Measurements from ENCODE around the gene MYOM1. TPM values are rescaled to one million over a fixed set of nuclear protein-coding genes. Genes with fewer than 3 reads are reported as not detected.
"Not testable (repeated sequence)": the region's sequence is repeated elsewhere in the genome, so short reads cannot be mapped to it uniquely, and the experiment has no call there.

The MYOM1 gene
- total RNA-seq, 1 experiment from 2014 or later, result 0.26 TPM

DNA sequence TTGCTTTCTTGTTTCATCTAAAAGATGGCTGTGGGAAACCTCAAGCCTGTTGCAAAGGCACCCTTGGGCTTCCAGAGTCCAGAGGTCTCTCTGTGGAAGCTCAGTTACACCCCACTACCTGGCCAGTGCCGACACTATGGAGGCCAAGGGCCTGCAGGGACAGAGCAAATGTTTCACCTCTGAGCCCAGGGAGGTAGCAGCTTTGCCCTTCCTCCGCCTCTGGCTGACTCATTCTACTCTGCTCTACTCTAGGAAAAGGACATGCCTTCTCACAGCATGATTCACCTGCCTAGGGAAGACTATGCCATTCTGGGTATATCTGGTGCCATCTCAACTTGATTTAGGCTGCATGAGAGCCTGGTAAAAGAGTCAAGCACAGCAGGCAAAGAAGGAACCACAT lies 12.2 kb downstream of the MYOM1 start:
- in situ Hi-C loops (cut with HindIII; ENCODE audit: low pct_unique_long_range_greater_than_20kb, low sequenced_read_pairs), result no loop called here
- no peak for DNase-seq (ENCODE audit: low read depth, low spot score)

DNA sequence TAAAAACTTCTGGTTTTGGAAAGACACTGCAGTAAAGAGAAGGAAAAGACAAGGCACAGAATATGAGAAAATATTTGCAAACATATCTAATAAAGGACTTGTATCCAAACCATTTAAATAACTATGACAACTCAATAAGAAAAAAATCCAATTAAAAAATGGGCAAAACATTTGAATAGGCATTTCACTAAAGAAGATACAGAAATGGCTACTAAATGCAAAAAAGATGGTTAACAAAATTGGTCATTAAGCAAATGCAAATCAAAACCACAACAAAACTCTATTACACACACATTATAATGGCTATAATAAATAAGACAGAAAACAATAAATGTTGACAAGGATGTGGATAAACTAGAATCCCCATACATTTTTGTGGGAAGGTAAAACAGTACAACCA lies 14.5 kb downstream of the MYOM1 start:
- in situ Hi-C loops (cut with HindIII; ENCODE audit: low pct_unique_long_range_greater_than_20kb, low sequenced_read_pairs), result no loop called here
- DNase-seq (ENCODE audit: low read depth, low spot score), result no peak

DNA sequence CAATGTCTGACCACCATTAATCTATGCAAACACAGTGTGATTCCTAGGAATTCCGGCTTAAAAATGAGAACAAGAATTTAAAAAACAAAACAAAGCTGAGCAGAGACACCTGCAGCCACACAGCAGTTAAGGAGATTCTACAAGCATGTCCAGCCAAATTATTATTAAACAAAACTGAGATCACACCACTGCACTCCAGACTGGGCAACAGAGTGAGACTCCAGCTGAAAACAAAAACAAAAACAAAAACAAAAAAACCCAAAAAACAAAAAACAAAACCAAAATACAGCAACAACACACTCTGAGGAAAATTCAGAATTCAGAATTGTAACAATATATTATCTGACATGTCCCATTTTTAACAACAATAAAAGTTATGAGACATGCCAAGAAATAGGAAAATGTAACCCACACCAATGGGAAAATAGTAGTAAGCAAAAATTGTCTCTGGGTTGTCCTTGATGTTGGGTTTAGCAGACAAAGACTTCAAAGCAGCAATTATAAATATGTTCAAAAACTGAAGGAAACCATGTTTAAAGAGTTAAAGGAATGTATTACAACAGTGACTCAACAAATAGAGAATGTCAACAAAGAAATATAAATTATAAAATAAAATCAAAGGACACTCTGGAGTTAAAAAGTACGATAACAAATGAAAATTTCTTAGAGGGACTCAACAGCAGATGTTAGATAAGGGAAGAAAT lies 19.7 kb downstream of the MYOM1 start:
- DNase-seq (ENCODE audit: low read depth, low spot score), result no peak
- in situ Hi-C loops (cut with HindIII; ENCODE audit: low pct_unique_long_range_greater_than_20kb, low sequenced_read_pairs), result no loop called here

DNA sequence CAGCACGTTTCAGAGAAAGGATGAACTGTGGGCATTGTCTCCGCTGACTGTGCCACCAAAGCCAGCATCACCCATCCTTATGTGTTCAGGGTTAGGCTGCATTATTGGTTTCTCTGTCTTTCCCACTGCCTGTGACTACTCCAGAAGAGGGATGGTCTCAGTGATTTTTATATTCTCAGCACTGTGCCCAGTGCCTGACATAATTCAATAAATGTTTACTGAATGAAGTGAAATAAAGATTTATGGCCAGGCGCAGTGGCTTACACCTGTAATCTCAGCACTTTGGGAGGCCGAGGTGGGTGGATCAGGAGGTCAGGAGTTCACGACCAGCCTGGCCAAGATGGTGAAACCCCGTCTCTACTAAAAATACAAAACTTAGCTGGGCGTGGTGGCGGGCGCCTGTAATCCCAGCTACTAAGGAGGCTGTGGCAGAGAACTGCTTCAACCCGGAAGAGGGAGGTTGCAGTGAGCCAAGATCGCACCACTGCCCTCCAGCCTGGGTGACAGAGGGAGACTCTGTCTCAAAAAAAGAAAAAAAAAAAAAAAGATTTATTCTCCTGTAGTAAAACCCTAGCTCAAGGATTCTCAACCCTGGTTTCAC lies 21.4 kb downstream of the MYOM1 start:
- DNase-seq (ENCODE audit: low read depth, low spot score); in situ Hi-C loops (cut with HindIII; ENCODE audit: low pct_unique_long_range_greater_than_20kb, low sequenced_read_pairs): not testable (repeated sequence)

DNA sequence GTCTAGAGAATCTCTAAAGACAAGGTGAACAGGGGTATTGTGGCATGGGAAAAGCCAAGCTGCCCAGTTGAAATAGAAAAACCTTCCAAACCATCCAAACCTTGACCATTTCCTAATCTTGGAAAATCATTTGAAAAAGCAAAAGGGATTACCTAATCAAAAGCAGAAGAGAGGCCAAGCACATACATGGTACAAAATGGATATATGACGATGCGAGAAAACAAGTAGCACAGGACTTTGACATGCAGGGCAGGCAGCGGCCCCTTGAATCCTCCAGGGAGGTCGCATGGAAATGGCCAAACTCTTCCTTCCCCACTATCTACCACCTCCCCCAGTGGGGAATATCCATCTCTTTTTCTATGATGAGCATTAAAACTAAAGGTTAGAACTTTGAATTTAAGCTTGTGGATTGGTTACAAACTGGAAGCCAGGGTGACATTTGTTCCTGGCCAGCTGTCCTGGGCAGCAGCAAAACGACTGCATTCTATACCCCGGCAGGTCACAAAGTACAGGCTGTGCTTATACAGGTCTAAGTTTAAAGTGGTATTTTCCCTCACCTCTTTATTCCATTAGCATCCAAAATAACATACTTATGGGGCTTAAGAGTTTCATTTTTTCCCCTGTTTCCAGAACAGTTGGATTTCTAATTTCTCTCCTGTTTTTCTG lies 24.7 kb downstream of the MYOM1 start:
- in situ Hi-C loops (cut with HindIII; ENCODE audit: low pct_unique_long_range_greater_than_20kb, low sequenced_read_pairs), result no loop called here
- no peak for DNase-seq (ENCODE audit: low read depth, low spot score)

DNA sequence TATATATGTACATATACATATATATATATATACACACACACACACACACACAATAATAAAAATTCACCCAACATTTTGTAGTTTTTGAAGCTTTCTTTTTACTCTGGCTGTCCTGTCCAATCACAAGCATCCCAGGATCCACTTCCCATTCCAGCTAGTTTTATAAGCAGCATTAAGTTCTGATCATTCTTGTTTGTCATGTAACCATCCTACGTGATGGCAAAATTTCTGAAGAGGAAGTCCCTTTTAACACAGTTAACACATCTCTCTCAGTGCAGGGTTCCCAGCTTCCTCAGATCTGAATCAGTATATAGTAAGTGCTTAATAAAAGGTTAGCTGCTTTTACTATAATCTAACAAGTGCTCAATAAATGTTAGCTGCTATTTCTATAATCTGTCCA lies 26.4 kb downstream of the MYOM1 start:
- in situ Hi-C loops (cut with HindIII; ENCODE audit: low pct_unique_long_range_greater_than_20kb, low sequenced_read_pairs), result no loop called here
- DNase-seq (ENCODE audit: low read depth, low spot score), result no peak

DNA sequence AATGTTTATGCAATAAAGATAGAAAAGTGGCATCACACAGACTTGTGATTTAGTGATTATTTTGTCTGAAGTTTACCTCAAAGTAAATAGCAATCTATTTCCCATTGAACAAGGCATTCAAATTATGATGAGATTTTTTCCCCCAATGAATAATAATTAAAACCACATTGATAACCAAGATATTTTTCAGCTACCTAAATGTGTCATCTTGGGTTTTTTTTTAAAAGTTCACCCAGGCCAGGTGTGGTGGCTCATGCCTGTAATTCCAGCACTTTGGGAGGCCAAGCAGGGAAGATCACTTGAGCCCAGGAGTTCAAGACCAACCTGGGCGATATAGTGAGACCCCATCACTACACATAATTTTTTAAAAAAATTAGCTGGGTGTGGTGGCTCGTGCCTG lies 27.0 kb downstream of the MYOM1 start:
- no peak for DNase-seq (ENCODE audit: low read depth, low spot score)
- in situ Hi-C loops (cut with HindIII; ENCODE audit: low pct_unique_long_range_greater_than_20kb, low sequenced_read_pairs), result no loop called here

DNA sequence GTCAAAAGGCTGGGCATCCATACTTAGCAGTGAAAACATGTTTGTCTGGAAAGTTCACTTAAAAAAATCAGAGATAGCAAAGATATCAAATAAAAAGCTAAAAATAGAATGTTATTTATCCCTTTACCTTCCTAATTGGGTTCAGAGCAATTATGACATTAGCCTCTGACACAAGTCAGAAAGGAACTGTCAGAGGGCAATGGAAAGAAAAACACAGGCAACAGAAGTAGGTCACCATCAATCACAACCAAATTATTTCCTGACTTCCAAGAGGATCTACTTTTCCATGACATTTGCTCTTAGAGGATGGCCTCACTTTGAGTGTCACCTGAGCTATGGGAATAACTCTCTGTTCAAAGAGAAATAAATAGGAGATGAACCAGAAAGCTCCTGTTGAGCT lies 27.5 kb downstream of the MYOM1 start:
- no peak for DNase-seq (ENCODE audit: low read depth, low spot score)
- in situ Hi-C loops (cut with HindIII; ENCODE audit: low pct_unique_long_range_greater_than_20kb, low sequenced_read_pairs), result no loop called here

DNA sequence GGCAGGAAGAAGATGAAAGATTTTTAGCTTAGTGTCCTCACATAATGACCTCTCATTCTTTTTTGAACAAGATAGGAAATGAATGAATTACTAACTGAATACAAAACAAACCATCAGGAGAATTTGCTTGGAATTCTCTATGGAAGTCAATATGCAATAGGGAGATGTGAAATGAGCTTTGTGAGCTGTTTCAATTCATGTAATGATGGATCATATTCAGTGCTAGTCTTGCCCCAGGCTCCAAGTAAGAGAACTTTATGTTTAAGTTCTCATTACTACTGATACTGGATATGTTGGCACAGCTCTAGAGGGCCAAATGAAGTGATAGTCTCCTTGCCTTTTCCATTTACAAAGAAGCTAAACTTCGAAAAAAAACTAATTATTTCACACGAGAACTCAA lies 29.2 kb downstream of the MYOM1 start:
- no peak for DNase-seq (ENCODE audit: low read depth, low spot score)
- in situ Hi-C loops (cut with HindIII; ENCODE audit: low pct_unique_long_range_greater_than_20kb, low sequenced_read_pairs), result no loop called here

DNA sequence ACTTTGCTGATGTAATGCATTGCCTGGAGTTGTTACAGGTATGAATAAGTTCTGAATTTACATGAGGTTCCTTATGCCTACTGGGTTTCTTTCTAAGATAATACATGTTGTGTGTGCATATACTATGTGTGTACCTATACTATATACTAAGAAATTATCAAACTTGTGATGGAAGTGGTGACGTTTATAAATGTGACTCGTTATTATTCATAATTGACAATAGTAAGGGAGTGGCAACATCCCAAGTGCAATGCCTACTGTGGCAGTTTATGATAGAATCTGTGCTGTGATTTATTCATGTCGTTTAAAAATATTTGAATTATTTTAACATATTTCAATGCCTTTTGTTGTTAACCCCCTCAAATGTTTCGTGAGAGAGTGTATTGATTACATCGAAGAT lies 29.9 kb downstream of the MYOM1 start:
- in situ Hi-C loops (cut with HindIII; ENCODE audit: low pct_unique_long_range_greater_than_20kb, low sequenced_read_pairs), result no loop called here
- no peak for DNase-seq (ENCODE audit: low read depth, low spot score)

DNA sequence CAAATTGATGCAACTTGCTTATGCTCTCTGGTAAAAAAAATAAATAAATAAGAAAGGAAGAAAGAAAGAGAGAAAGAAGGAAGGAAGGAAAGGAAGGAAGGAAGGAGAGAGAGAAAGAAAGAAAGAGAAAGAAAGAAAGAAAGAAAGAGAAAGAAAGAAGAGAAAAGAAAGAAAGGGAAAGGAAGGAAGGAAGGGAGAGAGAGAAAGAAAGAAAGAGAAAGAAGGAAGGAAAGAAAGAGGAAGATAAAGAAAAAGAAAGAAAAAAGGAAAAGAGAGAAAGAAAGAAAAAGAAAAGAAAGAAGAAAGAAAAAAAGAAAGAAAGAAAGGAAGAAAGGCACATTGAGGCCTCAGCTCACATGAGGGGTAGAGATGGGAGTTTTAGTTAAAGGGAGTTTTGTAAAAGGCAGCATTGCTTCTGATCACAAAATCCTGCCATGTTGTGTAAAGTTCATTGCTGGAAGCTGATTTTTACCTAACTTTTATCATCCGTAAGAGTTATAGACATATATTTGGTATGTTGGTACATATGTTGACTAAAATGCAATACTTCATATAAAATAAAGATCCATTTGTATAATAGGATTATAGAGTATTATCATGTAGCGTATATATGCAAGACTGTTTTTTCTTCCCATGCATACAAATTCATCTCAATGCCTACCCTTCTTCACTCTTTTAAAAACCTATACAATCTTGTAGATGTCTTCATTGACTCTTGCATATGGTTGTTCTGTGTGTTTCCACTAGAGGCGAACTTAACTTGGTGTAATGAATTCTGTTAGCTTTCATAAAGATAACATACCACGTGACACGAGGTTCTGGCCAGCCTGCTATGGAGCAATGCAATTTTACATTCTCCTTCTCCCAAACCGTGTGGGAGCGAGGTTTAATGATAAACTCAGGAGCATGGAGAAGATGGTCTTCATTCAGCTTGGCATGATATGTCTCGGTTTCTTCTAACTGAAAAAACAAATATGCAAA lies 32.8 kb downstream of the MYOM1 start:
- peak; percentile 69 for DNase-seq (ENCODE audit: low read depth, low spot score)
- in situ Hi-C loops (cut with HindIII; ENCODE audit: low pct_unique_long_range_greater_than_20kb, low sequenced_read_pairs), result no loop called here

DNA sequence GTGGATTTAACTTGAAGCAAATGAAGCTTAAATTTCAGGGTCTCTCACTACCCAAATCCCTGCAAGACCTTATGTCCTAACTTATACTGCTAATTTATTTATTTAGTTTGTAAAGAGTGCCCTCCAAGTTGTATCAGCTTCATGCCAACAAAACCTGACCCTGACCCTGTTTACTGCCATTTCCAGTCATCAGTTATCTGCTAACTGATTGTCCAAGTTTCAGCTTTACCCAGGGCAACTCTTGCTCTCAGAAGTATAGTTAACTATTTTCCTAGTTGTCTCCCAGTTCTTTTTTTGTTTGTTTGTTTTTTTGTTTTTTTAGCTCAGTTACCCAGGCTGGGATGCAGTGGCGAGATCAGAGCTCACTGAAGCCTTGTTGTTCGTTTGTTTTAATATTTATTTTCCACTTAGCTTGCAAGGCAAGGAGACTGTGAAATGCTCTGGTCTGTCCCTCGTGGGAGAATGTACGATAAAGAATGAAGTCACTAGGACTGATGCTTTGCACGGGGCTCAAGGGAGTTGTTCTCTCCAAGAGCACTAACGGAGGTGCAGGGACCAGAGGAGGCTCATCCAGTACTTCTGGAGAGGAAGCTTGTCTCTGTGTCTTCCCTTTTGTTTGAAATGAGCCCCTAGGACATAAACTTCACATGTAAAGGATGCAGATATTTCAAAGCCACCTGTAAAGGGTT lies 35.3 kb downstream of the MYOM1 start:
- in situ Hi-C loops (cut with HindIII; ENCODE audit: low pct_unique_long_range_greater_than_20kb, low sequenced_read_pairs), result no loop called here
- DNase-seq (ENCODE audit: low read depth, low spot score), result no peak

DNA sequence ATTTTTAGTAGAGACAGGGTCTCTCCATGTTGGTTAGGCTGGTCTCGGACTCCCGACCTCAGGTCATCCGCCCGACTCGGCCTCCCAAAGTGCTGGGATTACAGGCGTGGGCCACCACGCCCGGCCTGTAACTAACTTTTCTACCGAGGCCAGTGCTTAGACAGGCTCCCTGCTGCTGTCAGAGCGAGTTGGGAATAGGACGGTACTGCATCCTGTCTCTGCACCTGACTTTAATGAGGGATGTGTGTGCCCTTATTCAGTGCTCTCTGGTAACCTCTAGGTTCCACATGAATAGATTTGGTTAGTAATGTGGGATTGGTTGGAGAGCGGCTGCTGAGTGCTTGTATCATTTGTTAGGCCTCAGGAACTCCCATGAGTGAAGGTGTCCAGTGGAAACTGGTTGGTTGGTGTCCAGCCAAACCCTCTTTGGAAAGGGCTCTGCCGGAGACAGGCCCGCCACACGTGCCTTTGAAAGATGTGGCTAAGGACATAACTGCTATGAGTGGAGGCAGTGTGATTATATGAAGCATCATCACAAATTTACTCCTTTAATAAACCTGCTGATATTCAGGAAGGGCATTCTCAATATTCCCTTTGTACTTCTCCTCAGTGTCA lies 36.6 kb downstream of the MYOM1 start:
- no peak for DNase-seq (ENCODE audit: low read depth, low spot score)
- in situ Hi-C loops (cut with HindIII; ENCODE audit: low pct_unique_long_range_greater_than_20kb, low sequenced_read_pairs), result no loop called here

DNA sequence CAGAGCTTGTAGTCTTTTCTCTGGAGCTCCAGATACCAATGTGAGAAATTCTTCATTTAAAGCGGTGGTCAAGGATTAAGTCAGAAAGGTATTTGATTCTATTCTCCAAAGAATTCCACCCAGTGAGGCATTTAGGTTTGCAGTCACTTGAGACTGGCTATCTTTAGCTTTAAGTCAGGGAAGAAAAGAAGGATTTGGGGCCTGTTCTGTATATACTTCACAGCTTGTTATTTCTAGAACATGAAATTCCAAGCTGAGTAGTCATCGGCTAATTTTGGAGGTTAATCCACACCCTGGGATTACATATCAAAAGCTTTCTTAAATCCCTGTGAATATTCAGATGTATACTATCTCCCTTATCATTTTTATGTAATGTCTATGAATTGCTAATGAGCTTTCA lies 39.4 kb downstream of the MYOM1 start:
- in situ Hi-C loops (cut with HindIII; ENCODE audit: low pct_unique_long_range_greater_than_20kb, low sequenced_read_pairs), result no loop called here
- peak; percentile 3 for DNase-seq (ENCODE audit: low read depth, low spot score)

DNA sequence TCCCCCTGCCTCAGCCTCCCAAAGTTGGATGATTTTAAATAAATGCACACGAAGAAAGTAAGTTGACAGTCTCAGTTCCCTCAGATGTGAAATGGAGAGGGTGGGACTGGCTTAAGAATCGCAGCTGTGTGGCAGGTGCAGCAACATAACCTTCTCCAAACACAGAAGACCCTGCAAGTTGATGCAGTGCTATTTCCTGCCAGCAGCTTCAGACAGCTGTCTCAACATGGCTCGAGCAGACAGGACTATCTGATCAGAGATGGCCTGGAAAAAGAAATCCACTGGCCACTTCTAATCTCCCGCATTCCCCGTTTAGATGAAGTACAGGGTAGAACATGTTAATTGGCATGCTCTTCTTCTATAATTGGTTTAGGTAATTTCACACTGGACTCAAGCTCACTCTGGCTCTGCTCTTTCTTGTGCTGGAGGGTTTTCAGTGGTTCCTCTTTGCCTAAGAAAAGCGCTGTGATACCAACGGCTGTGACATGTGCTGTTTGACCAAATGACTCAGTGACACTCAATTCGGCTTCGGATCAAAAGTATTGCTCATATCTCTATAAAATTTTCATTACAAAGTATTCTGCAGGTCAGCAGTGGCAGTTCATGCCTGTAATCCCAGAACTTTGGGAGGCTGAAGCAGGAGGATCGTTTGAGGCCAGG lies 40.2 kb downstream of the MYOM1 start:
- in situ Hi-C loops (cut with HindIII; ENCODE audit: low pct_unique_long_range_greater_than_20kb, low sequenced_read_pairs), result no loop called here
- DNase-seq (ENCODE audit: low read depth, low spot score), result no peak

DNA sequence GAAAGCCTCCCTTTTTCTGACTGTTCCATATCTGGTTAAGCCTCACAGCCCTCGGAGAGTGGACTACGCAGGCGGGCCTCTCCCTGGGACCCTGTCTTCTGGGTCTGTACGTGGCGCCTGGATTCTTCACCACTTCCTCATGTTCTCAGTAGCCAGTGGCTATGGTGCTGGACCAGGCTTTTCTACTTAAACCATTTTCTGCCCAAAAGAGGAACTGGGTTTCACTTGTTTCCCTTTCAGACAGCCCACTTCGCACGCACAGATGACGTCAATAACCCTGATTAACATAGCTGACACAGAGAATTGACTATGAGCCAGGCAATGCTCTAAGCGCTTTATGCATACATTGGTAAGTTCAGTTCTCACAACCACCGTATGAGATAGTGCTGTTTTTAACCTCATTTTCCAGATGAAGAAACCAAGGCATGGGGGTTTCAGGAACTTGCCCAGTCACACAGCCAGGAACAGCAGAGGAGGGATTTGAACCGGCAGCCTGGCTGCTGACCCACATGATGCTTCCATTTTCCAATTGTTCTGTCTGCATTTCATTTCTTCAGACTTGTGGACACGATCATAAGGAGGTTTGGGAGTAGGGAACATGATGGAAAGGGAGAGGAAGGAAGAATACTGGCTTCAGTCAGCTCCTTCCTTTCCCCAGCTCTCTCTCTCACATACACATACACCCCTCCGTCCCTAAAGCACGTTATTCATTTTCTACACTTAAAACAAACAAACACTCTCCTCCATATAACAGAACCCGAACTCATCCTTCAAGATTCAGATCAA lies 41.7 kb downstream of the MYOM1 start:
- in situ Hi-C loops (cut with HindIII; ENCODE audit: low pct_unique_long_range_greater_than_20kb, low sequenced_read_pairs), result no loop called here

More for the DNA sequence above, 41.7 kb downstream of the MYOM1 start:
- DNase-seq (ENCODE audit: low read depth, low spot score), result peak; percentile 95

All from SK-MEL-5 (cell line).